Mesenchymal stem cell (in vitro differentiated cells and primary cell): ENCODE results near the gene CDC42BPG.
A peak's percentile ranks its signal among the peaks of the same experiment; 100 is the strongest.

Experiments used
- DNase-seq: peaks from one replicate; pipeline ENCODE4 v3.0.0-alpha.2; 2013
- H2AFZ ChIP-seq: one replicate; pipeline ENCODE4 v1.6.1; 2013; ENCODE audit warnings: low read depth, mild to moderate bottlenecking, control low read depth, inconsistent platforms, low read length, moderate library complexity
- H2AK5ac ChIP-seq: 2 replicates; pipeline ENCODE4 v1.6.1; 2013; ENCODE audit warnings: low read length, moderate library complexity, mild to moderate bottlenecking, inconsistent platforms; ENCODE audit not compliant: severe bottlenecking
- H2BK120ac ChIP-seq: one replicate; pipeline ENCODE4 v1.6.1; 2013; ENCODE audit warnings: low read depth, mild to moderate bottlenecking, inconsistent platforms, low read length, moderate library complexity
- H2BK12ac ChIP-seq, 2 experiments: one replicate each; pipeline ENCODE4 v1.6.1; 2013; ENCODE audit warnings: inconsistent platforms in 2 of 2, low read length in 2 of 2, mild to moderate bottlenecking in 2 of 2, moderate library complexity in 2 of 2, control low read depth in 1 of 2
- H2BK15ac ChIP-seq: one replicate; pipeline ENCODE4 v1.6.1; 2013; ENCODE audit warnings: mild to moderate bottlenecking, low read depth, inconsistent platforms; ENCODE audit not compliant: poor library complexity, severe bottlenecking
- H2BK5ac ChIP-seq: 2 replicates; pipeline ENCODE4 v1.6.1; 2013; ENCODE audit warnings: low read depth, mild to moderate bottlenecking, low read length, control low read depth, inconsistent platforms; ENCODE audit not compliant: poor library complexity, severe bottlenecking
- H3K14ac ChIP-seq, 2 experiments: one replicate each; pipeline ENCODE4 v1.6.1; 2013; ENCODE audit warnings: inconsistent platforms in 2 of 2, low read length in 2 of 2, control low read depth in 1 of 2, mild to moderate bottlenecking in 1 of 2, moderate library complexity in 1 of 2
- H3K18ac ChIP-seq, 2 experiments: one replicate each; pipeline ENCODE4 v1.6.1; 2013; ENCODE audit warnings: inconsistent platforms in 2 of 2, low read length in 2 of 2, control low read depth in 1 of 2, low read depth in 1 of 2, mild to moderate bottlenecking in 1 of 2
- H3K23ac ChIP-seq, 2 experiments: one replicate each; pipeline ENCODE4 v1.6.1; 2013; ENCODE audit warnings: inconsistent platforms in 2 of 2, low read length in 2 of 2, mild to moderate bottlenecking in 2 of 2, moderate library complexity in 2 of 2, control low read depth in 1 of 2
- H3K27ac ChIP-seq: 2 replicates; pipeline ENCODE4 v1.5.1; 2013; ENCODE audit warnings: mild to moderate bottlenecking, moderate library complexity, low read length, control low read depth, inconsistent platforms; ENCODE audit not compliant: poor library complexity, severe bottlenecking
- H3K27me3 ChIP-seq, 2 experiments: 2 replicates each; pipeline versions ENCODE4 v1.6.1 to v1.7.0; 2013; ENCODE audit warnings: low read length in 2 of 2, mild to moderate bottlenecking in 2 of 2, moderate library complexity in 2 of 2, control low read depth in 1 of 2, inconsistent platforms in 1 of 2; ENCODE audit not compliant: control insufficient read depth in 1 of 2, insufficient read depth in 1 of 2
- H3K36me3 ChIP-seq, 2 experiments: 2 replicates each; pipeline versions ENCODE4 v1.6.1 to v1.7.0; 2013; ENCODE audit warnings: low read length in 2 of 2, control low read depth in 1 of 2, inconsistent platforms in 1 of 2, low read depth in 1 of 2, mild to moderate bottlenecking in 1 of 2; ENCODE audit not compliant: insufficient read depth in 2 of 2, control insufficient read depth in 1 of 2
- H3K4ac ChIP-seq, 2 experiments: one replicate each; pipeline ENCODE4 v1.6.1; 2013; ENCODE audit warnings: inconsistent platforms in 2 of 2, low read length in 2 of 2, mild to moderate bottlenecking in 2 of 2, moderate library complexity in 2 of 2, control low read depth in 1 of 2, low read depth in 1 of 2
- H3K4me1 ChIP-seq: 2 replicates; pipeline ENCODE4 v1.6.1; 2013; ENCODE audit warnings: low read depth, low read length, control low read depth; ENCODE audit not compliant: control insufficient read depth, insufficient read depth
- H3K4me2 ChIP-seq: 2 replicates; pipeline ENCODE4 v1.6.1; 2013; ENCODE audit warnings: low read length, mild to moderate bottlenecking, inconsistent platforms; ENCODE audit not compliant: poor library complexity, severe bottlenecking
- H3K4me3 ChIP-seq, 2 experiments: 2 replicates each; pipeline versions ENCODE4 v1.5.1 to v1.7.0; 2013; ENCODE audit warnings: low read length in 2 of 2, mild to moderate bottlenecking in 2 of 2, control low read depth in 1 of 2, low read depth in 1 of 2; ENCODE audit not compliant: insufficient read depth in 1 of 2
- H3K79me1 ChIP-seq: replicated peaks from 2 replicates; pipeline ENCODE4 v1.6.1; 2013; ENCODE audit warnings: mild to moderate bottlenecking, control low read depth, low read length, inconsistent platforms; ENCODE audit not compliant: poor library complexity, severe bottlenecking
- H3K9ac ChIP-seq: 2 replicates; pipeline ENCODE4 v1.7.0; 2013; ENCODE audit warnings: mild to moderate bottlenecking, low read length, moderate library complexity
- H3K9me3 ChIP-seq: 2 replicates; pipeline ENCODE4 v1.7.0; 2013; ENCODE audit warnings: mild to moderate bottlenecking, low read length; ENCODE audit not compliant: control insufficient read depth
- H4K8ac ChIP-seq: one replicate; pipeline ENCODE4 v1.6.1; 2013; ENCODE audit warnings: inconsistent platforms, mild to moderate bottlenecking, low read length, moderate library complexity
- H4K91ac ChIP-seq: one replicate; pipeline ENCODE4 v1.6.1; 2013; ENCODE audit warnings: mild to moderate bottlenecking, low read length, inconsistent platforms
- WGBS: methylation state at CpG from one replicate; pipeline ENCODE4 v1.1.7; 2013; ENCODE audit warnings: mixed read lengths; 5-methylcytosine and 5-hydroxymethylcytosine counted together

CDC42BPG gene

GRCh38 chr11:64850979-64851567 lies 6.6 kb upstream of the CDC42BPG start:
- Histone ChIP-seq H3K4me2 (no peak overlapping the region), H3K4me3 (no peak overlapping the region), H4K8ac (no peak overlapping the region), H2BK15ac (no peak overlapping the region), H3K27ac (no peak overlapping the region), H2AK5ac (no peak overlapping the region), H3K9me3 (no peaks in the 10 kb centered on the region), H3K79me1 (peaks cover 19% of the 10 kb centered on the region), H3K4ac (no peak overlapping the region), H3K27me3 (no peaks in the 10 kb centered on the region), H2BK12ac (peak overlapping the region in 1 of 2 experiments; percentile 79), H3K9ac (peak overlapping the region; percentile 14), H3K4me1 (peaks cover 67% of the 10 kb centered on the region), H3K18ac (peak overlapping the region in 1 of 2 experiments; percentile 67), H3K23ac (no peak overlapping the region), H2BK120ac (no peak overlapping the region), H3K14ac (no peak overlapping the region), H4K91ac (peak overlapping the region; percentile 5), H3K36me3 (peaks cover 21 to 44% of the 10 kb centered on the region in 2 experiments), H2AFZ (no peak overlapping the region), H2BK5ac (no peak overlapping the region)
- DNase-seq: peak; percentile 54
- 76% methylated on average over 13 of the region's 13 CpGs for WGBS

- 94% methylated on average over 18 of the region's 19 CpGs for WGBS
- no peak overlapping the region for H2BK15ac ChIP-seq
- H3K4me1 ChIP-seq: peaks cover 54% of the 10 kb centered on the region
- no peak for DNase-seq
- no peak overlapping the region for H3K23ac ChIP-seq
- H3K9me3 ChIP-seq: no peaks in the 10 kb centered on the region
- H3K4me2 ChIP-seq: no peak overlapping the region
- H3K27ac ChIP-seq: no peak overlapping the region
- peak overlapping the region in 1 of 2 experiments; percentile 18 for H3K18ac ChIP-seq
- H3K14ac ChIP-seq: no peak overlapping the region
- peaks cover 15 to 33% of the 10 kb centered on the region in 2 experiments for H3K36me3 ChIP-seq
- no peak overlapping the region for H4K8ac ChIP-seq
- H3K4me3 ChIP-seq: no peak overlapping the region
- no peak overlapping the region for H2BK120ac ChIP-seq
- H3K4ac ChIP-seq: no peak overlapping the region
- H2BK5ac ChIP-seq: no peak overlapping the region
- peak overlapping the region; percentile 14 for H3K9ac ChIP-seq
- peaks cover 18% of the 10 kb centered on the region for H3K79me1 ChIP-seq
- peak overlapping the region; percentile 30 for H2AK5ac ChIP-seq
- H3K27me3 ChIP-seq: no peaks in the 10 kb centered on the region
- no peak overlapping the region for H2AFZ ChIP-seq
- H4K91ac ChIP-seq: peak overlapping the region; percentile 12
- peak overlapping the region in 1 of 2 experiments; percentile 21 for H2BK12ac ChIP-seq
These were observed 5.3 kb upstream of the CDC42BPG start for GRCh38 chr11:64849598-64850356.

DNA sequence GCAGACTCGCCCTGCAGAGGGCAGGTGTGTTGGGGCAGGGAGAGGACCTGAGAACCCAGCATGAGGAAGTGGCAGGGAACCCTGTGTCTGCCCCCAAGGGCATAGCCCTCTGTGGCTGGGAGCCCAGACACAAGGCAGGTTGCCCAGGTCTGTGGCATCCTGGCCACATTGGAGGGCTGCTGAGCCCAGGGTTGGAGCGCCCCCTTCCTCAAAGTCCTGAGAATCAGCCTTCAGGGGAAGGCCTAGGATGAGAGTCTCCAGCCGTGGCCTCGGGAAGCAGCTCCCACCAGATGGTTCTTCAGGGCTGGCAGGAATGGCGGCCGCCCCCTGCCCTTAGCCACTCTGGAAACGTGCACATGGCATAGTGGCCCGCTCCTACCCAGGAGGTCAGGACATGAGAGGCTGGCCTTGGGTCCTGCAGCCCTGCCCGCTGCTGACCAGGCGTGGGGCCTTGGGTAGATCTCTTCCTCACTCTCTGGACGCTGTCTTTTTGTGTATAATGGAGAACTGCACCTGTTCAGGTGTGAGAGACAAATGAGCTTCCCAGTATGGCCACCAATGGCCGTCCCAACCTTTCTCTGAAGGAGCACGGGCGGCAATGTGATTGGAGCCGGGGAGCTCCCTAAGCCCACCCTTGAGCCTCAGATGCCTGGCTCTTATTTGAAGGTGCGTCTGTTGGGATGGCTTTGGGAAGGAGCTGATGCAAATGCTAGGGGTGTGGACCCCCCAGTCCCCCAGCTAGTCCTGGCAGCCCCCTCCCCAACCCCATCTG lies 4.6 kb upstream of the CDC42BPG start:
- Histone ChIP-seq H3K9ac (no peak overlapping the region), H3K14ac (no peak overlapping the region), H4K91ac (peak overlapping the region; percentile 64), H3K23ac (no peak overlapping the region), H3K4me1 (peaks cover 54% of the 10 kb centered on the region), H3K18ac (no peak overlapping the region), H2AK5ac (peak overlapping the region; percentile 14), H3K4me3 (no peak overlapping the region), H3K27me3 (no peaks in the 10 kb centered on the region), H2BK120ac (no peak overlapping the region), H3K4me2 (no peak overlapping the region), H3K27ac (no peak overlapping the region), H4K8ac (peak overlapping the region; percentile 45), H2BK15ac (no peak overlapping the region), H3K9me3 (no peaks in the 10 kb centered on the region), H3K79me1 (peaks cover 18% of the 10 kb centered on the region), H2AFZ (no peak overlapping the region), H2BK5ac (no peak overlapping the region), H3K4ac (peak overlapping the region in 1 of 2 experiments; percentile 2), H3K36me3 (peaks cover 8 to 26% of the 10 kb centered on the region in 2 experiments), H2BK12ac (peak overlapping the region; percentile 46 to 49)
- 87% methylated on average over 16 of the region's 16 CpGs for WGBS
- no peak for DNase-seq
